Neural cell (in vitro differentiated cells): ENCODE results near the gene GAREM1.

ENCODE experiments used
- CTCF ChIP-seq: fragments of 450-650 bp; IDR thresholded peaks from 2 replicates; pipeline ENCODE4 v1.5.1; 2014; ENCODE audit warnings: antibody characterized with exemption, mild to moderate bottlenecking, moderate library complexity; ENCODE audit not compliant: poor library complexity, severe bottlenecking
- POLR2AphosphoS5 ChIP-seq: IDR thresholded peaks from 2 replicates; pipeline ENCODE4 v1.6.1; 2012
- RAD21 ChIP-seq: fragments of 450-650 bp; conservative IDR thresholded peaks from 2 replicates; pipeline ENCODE4 v1.6.1; 2014; ENCODE audit warnings: antibody characterized with exemption, mild to moderate bottlenecking, moderate library complexity
- SMC3 ChIP-seq: fragments of 450-650 bp; conservative IDR thresholded peaks from 2 replicates; pipeline ENCODE4 v1.6.1; 2014; ENCODE audit warnings: antibody characterized with exemption, mild to moderate bottlenecking, moderate library complexity; ENCODE audit not compliant: poor library complexity
- TAF1 ChIP-seq: IDR thresholded peaks from 2 replicates; pipeline ENCODE4 v1.6.1; 2012; ENCODE audit warnings: low read depth

- TF ChIP-seq POLR2AphosphoS5, result no peak
- no peak for TF ChIP-seq CTCF
- no peak for TF ChIP-seq TAF1
- TF ChIP-seq SMC3, result no peak
- TF ChIP-seq RAD21, result no peak
Observed at GRCh38 chr18:32480581-32480980, 9.9 kb upstream of the GAREM1 start.
